Measurements from ENCODE around the gene C3orf52. TPM values are rescaled to one million over a fixed set of nuclear protein-coding genes. Genes with fewer than 3 reads are reported as not detected.

C3orf52 gene
- total RNA-seq, 1 experiment from 2014 or later = 14.3 TPM

DNA sequence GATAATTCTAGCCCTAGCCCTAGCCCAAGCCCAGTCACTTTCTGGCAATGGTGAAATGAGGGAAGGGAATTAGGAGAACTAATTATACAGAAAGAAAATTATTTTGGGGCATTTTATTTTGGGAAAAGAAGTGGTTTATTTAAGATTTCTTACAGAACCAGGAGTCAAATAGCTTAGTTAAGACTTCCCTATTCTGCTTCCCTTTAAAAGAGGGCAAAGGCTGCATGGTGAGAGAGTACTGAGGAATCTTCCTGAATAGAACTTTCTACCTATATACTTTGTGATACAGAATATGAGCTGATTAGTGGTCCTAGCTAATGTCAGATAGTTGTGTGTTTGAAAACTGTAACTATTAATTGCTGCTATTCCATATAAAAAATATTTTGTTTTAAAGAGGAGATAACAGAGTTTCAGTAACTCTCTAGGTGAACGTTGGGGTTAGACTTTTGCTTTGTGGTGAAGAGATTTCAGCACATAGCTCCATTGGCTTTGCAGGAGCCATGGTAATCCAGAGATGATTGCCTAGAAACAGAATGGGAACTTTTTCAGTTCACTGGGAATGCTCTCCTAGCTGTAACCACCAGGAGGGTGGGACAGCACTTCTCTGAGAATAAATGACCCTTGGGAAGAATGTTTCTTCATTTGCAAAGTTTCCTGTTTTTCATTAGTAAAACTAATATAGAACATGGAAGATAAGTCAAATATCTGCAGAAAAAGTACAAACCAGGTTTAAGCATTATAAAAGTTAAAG is 52.2 kb downstream of the C3orf52 start:
- ChIA-PET CTCF (interaction anchor here (0.8 to 4.6 kb wide), 13 partner anchors 9 to 675 kb away, joined by 3 to 44 read pairs (median 4); partner anchors contain the start of gene SLC9C1), POLR2A (no interaction called here)
- Mint-ChIP-seq H3K4me1 (peaks cover 41% of the 10 kb centered on the region), H3K27ac (0 out of 2 replicates have a peak overlapping the region, but pooled peaks have one; percentile 28), H3K9me3 (peaks cover 7% of the 10 kb centered on the region), H3K27me3 (ENCODE audit: low read depth) (no peaks in the 10 kb centered on the region), H3K4me3 (no peak overlapping the region), H3K36me3 (peaks cover 2% of the 10 kb centered on the region)
- DNase-seq (ENCODE audit: low spot score) = no peak
- TF ChIP-seq GRHL2 (CRISPR knock-in tag; IDR thresholded peaks at IDR 0.05; ENCODE audit: insufficient replicate concordance, severe bottlenecking) = no peak
- TF ChIP-seq, protein P1, sequence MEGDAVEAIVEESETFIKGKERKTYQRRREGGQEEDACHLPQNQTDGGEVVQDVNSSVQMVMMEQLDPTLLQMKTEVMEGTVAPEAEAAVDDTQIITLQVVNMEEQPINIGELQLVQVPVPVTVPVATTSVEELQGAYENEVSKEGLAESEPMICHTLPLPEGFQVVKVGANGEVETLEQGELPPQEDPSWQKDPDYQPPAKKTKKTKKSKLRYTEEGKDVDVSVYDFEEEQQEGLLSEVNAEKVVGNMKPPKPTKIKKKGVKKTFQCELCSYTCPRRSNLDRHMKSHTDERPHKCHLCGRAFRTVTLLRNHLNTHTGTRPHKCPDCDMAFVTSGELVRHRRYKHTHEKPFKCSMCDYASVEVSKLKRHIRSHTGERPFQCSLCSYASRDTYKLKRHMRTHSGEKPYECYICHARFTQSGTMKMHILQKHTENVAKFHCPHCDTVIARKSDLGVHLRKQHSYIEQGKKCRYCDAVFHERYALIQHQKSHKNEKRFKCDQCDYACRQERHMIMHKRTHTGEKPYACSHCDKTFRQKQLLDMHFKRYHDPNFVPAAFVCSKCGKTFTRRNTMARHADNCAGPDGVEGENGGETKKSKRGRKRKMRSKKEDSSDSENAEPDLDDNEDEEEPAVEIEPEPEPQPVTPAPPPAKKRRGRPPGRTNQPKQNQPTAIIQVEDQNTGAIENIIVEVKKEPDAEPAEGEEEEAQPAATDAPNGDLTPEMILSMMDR (IDR thresholded peaks at IDR 0.05) = no peak
- TF ChIP-seq MXD4 (CRISPR knock-in tag; IDR thresholded peaks at IDR 0.05; ENCODE audit: borderline replicate concordance) = no peak
- TF ChIP-seq, protein P2, sequence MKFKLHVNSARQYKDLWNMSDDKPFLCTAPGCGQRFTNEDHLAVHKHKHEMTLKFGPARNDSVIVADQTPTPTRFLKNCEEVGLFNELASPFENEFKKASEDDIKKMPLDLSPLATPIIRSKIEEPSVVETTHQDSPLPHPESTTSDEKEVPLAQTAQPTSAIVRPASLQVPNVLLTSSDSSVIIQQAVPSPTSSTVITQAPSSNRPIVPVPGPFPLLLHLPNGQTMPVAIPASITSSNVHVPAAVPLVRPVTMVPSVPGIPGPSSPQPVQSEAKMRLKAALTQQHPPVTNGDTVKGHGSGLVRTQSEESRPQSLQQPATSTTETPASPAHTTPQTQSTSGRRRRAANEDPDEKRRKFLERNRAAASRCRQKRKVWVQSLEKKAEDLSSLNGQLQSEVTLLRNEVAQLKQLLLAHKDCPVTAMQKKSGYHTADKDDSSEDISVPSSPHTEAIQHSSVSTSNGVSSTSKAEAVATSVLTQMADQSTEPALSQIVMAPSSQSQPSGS (CRISPR knock-in tag; IDR thresholded peaks at IDR 0.05; ENCODE audit: borderline replicate concordance, low read depth) = no peak
- TF ChIP-seq, protein P3, sequence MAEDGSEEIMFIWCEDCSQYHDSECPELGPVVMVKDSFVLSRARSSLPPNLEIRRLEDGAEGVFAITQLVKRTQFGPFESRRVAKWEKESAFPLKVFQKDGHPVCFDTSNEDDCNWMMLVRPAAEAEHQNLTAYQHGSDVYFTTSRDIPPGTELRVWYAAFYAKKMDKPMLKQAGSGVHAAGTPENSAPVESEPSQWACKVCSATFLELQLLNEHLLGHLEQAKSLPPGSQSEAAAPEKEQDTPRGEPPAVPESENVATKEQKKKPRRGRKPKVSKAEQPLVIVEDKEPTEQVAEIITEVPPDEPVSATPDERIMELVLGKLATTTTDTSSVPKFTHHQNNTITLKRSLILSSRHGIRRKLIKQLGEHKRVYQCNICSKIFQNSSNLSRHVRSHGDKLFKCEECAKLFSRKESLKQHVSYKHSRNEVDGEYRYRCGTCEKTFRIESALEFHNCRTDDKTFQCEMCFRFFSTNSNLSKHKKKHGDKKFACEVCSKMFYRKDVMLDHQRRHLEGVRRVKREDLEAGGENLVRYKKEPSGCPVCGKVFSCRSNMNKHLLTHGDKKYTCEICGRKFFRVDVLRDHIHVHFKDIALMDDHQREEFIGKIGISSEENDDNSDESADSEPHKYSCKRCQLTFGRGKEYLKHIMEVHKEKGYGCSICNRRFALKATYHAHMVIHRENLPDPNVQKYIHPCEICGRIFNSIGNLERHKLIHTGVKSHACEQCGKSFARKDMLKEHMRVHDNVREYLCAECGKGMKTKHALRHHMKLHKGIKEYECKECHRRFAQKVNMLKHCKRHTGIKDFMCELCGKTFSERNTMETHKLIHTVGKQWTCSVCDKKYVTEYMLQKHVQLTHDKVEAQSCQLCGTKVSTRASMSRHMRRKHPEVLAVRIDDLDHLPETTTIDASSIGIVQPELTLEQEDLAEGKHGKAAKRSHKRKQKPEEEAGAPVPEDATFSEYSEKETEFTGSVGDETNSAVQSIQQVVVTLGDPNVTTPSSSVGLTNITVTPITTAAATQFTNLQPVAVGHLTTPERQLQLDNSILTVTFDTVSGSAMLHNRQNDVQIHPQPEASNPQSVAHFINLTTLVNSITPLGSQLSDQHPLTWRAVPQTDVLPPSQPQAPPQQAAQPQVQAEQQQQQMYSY (CRISPR knock-in tag; IDR thresholded peaks at IDR 0.05) = no peak
- no peak for ATAC-seq

GRCh38 chr3:112140584-112140983 is 54.4 kb downstream of the C3orf52 start:
- no peak overlapping the region for H3K27ac Mint-ChIP-seq
- POLR2A ChIA-PET = no interaction called here

GRCh38 chr3:112141293-112141692 is 55.1 kb downstream of the C3orf52 start:
- no peak for ATAC-seq
- no peak overlapping the region for H3K27ac Mint-ChIP-seq
- H3K9me3 Mint-ChIP-seq = peaks cover 31% of the 10 kb centered on the region
- DNase-seq (ENCODE audit: low spot score) = no peak
- ChIA-PET POLR2A (no interaction called here), CTCF (no interaction called here)
- no peaks in the 10 kb centered on the region for H3K27me3 Mint-ChIP-seq (ENCODE audit: low read depth)
- peaks cover 24% of the 10 kb centered on the region for H3K4me1 Mint-ChIP-seq
- no peak overlapping the region for H3K4me3 Mint-ChIP-seq
- H3K36me3 Mint-ChIP-seq = peaks cover 26% of the 10 kb centered on the region
- TF ChIP-seq PRRX2 (CRISPR knock-in tag; IDR thresholded peaks at IDR 0.05) (no peak), RORB (CRISPR knock-in tag; IDR thresholded peaks at IDR 0.05) (no peak), ZNF416 (CRISPR knock-in tag; IDR thresholded peaks at IDR 0.05) (no peak), IRF1 (CRISPR knock-in tag; IDR thresholded peaks at IDR 0.05) (no peak), E2F1 (CRISPR knock-in tag; IDR thresholded peaks at IDR 0.05) (no peak), CREB1 (CRISPR knock-in tag; IDR thresholded peaks at IDR 0.05) (no peak), NR2C2 (CRISPR knock-in tag; IDR thresholded peaks at IDR 0.05) (no peak), USF2 (CRISPR knock-in tag; IDR thresholded peaks at IDR 0.05) (no peak), TCF7 (CRISPR knock-in tag; IDR thresholded peaks at IDR 0.05; ENCODE audit: low read depth) (no peak), ZNF232 (CRISPR knock-in tag; IDR thresholded peaks at IDR 0.05) (no peak)
- TF ChIP-seq, protein P4, sequence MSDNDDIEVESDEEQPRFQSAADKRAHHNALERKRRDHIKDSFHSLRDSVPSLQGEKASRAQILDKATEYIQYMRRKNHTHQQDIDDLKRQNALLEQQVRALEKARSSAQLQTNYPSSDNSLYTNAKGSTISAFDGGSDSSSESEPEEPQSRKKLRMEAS (CRISPR knock-in tag; IDR thresholded peaks at IDR 0.05) = no peak
- TF ChIP-seq, protein P1 (IDR thresholded peaks at IDR 0.05) = no peak

More at GRCh38 chr3:112140584-112140983, 54.4 kb downstream of the C3orf52 start:
- no peaks in the 10 kb centered on the region for H3K27me3 Mint-ChIP-seq (ENCODE audit: low read depth)
- peaks cover 20% of the 10 kb centered on the region for H3K36me3 Mint-ChIP-seq
- DNase-seq (ENCODE audit: low spot score) = no peak
- TF ChIP-seq JAZF1 (CRISPR knock-in tag; IDR thresholded peaks at IDR 0.05) (no peak), NFE2L1 (CRISPR knock-in tag; IDR thresholded peaks at IDR 0.05) (no peak), ZNF121 (CRISPR knock-in tag; IDR thresholded peaks at IDR 0.05) (no peak), NR3C1 (CRISPR knock-in tag; conservative IDR thresholded peaks at IDR 0.05; ENCODE audit: low read depth) (no peak), NFYB (CRISPR knock-in tag; conservative IDR thresholded peaks at IDR 0.05; ENCODE audit: low read depth) (no peak), ZNF219 (CRISPR knock-in tag; IDR thresholded peaks at IDR 0.05; ENCODE audit: borderline replicate concordance) (no peak)
- peaks cover 31% of the 10 kb centered on the region for H3K4me1 Mint-ChIP-seq
- no peak for ATAC-seq
- no peak overlapping the region for H3K4me3 Mint-ChIP-seq
- CTCF ChIA-PET = no interaction called here
- peaks cover 24% of the 10 kb centered on the region for H3K9me3 Mint-ChIP-seq

All from WTC11 (cell line).